ENCODE data around the gene BLVRA.
"Not testable (repeated sequence)": the region's sequence is repeated elsewhere in the genome, so short reads cannot be mapped to it uniquely, and the experiment has no call there.

Gene BLVRA

DNA sequence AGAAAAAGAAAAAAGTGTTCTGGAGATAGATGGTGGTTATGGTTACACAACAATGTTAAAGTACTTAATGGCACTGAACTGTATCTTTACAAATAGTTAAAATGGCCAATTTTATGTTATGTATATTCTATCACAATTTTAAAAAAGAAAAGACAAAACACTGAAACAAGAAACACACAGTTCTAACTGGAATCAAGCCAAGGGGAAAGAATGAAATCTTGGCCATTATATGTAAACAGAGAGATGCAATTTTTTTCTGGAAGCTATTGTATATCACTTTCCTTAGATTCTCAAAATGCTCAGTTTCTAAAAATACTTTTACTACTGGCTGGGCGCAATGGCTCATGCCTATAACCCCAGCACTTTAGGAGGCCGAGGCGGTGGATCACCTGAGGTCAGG, 33.2 kb upstream of the BLVRA start:
- no peak for DNase-seq (ENCODE audit: extremely low spot score)
- TF ChIP-seq, protein P1, sequence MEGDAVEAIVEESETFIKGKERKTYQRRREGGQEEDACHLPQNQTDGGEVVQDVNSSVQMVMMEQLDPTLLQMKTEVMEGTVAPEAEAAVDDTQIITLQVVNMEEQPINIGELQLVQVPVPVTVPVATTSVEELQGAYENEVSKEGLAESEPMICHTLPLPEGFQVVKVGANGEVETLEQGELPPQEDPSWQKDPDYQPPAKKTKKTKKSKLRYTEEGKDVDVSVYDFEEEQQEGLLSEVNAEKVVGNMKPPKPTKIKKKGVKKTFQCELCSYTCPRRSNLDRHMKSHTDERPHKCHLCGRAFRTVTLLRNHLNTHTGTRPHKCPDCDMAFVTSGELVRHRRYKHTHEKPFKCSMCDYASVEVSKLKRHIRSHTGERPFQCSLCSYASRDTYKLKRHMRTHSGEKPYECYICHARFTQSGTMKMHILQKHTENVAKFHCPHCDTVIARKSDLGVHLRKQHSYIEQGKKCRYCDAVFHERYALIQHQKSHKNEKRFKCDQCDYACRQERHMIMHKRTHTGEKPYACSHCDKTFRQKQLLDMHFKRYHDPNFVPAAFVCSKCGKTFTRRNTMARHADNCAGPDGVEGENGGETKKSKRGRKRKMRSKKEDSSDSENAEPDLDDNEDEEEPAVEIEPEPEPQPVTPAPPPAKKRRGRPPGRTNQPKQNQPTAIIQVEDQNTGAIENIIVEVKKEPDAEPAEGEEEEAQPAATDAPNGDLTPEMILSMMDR (IDR thresholded peaks at IDR 0.05; ENCODE audit: control extremely low read depth, extremely low read depth, low read depth, missing control alignments): no peak
- ChIA-PET POLR2A (no interaction called here), CTCF (interaction anchor here (1.0 to 1.3 kb wide), 3 partner anchors 26 to 143 kb away, joined by 3 to 14 read pairs (median 3); partner anchors contain the start of gene STK17A)

DNA sequence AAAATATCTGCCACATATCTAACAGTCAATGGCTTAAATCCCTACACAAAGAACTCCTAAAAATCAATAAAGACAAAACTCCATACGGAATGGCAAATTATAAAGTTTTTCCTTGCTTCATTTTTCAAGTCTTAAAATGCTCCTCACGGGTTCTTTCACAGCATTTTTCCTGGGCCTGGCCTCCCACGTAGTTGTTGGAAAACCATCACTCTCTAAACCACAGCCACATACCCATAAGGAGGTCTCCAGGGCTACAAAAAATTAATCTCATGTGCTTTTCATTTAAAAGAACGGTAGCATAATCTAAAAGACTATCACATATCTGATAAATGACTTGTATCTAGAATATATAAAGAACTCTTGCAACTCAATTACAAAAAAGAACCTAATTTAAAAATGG, 32.0 kb upstream of the BLVRA start:
- TF ChIP-seq, protein P1 (IDR thresholded peaks at IDR 0.05; ENCODE audit: control extremely low read depth, extremely low read depth, low read depth, missing control alignments): no peak
- ChIA-PET POLR2A (no interaction called here), CTCF (interaction anchor here (1.3 kb wide), 1 partner anchor 144 kb away, joined by 14 read pairs; the partner anchor contains the start of gene STK17A)
- no peak for DNase-seq (ENCODE audit: extremely low spot score)

DNA sequence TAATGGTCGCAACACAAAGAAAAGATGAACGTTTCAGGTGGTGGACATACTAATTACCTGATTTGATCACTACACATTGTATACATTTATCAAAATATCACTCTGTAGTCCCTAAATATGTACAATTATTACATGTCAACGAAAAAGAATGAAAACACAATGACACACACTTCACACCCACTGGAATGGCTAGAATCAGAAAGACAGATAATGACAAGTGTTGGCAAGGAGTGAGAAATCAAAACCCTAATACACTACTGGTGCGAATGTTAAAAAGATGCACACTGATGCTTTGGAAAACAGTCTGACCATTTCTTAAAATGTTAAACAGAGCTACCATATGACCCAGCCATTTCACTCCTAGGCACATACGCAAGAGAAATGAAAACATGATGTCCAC, 31.5 kb upstream of the BLVRA start:
- CTCF ChIA-PET: no interaction called here
- DNase-seq (ENCODE audit: extremely low spot score): no peak
- POLR2A ChIA-PET: no interaction called here
- TF ChIP-seq, protein P1 (IDR thresholded peaks at IDR 0.05; ENCODE audit: control extremely low read depth, extremely low read depth, low read depth, missing control alignments): no peak

DNA sequence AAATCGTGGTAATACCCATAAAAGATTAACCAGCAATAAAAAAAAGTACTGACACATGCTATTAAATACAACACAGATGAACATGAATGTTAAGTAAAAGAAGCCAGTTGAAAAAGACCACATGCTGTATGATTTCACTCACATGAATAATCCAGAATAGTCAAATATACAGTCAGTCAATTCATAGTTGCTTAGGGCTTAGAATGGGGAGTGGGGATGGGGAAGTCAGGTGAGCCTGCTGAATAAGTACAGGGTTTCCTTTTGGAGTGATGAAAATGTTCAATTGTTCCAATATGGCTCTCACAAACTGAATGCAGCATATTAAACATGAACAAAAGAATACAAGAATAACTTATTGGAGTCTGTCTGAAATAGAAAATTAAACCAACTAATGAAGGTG, 31.0 kb upstream of the BLVRA start:
- DNase-seq (ENCODE audit: extremely low spot score): no peak
- ChIA-PET CTCF (no interaction called here), POLR2A (no interaction called here)
- TF ChIP-seq, protein P1 (IDR thresholded peaks at IDR 0.05; ENCODE audit: control extremely low read depth, extremely low read depth, low read depth, missing control alignments): no peak

DNA sequence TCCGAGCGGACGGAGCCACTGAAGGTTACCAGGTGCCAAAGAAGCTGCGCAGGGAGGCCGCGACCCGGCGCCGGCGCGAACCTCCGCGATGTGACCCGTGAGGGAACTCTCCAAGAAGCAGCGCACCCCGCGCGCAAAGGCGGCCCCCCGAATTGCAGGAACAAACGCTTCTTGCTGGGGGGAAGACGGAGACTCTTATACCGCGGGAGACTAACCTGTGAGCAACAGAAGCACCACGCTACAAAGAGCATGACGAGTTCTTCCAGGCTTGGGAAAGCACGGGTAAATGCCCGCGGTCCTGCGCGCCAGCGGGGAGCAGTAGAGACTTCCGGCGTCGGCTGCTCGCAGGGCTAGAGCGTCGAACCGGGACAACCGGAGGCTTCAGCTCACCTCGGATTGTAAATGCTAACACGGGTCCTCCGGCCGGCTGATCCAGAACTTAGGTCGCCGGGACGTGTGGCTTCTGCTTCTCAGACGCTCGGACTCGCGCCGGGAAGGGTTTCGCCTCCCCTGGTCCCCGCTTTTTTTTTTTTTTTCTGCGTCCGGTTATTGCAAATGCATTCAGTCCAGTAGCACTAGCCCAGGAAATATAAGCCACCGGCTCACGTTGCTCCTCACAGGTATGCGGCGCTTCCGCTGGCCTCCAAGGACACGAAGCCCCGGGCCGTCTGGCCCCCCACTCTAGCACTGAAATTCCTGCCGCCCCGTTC, 29.1 kb upstream of the BLVRA start, which contains the start of gene COA1:
TSS of gene COA1 (minus strand) at position 310 of the 710 bp plus-strand sequence. CDS start 80,909 bp downstream, outside the sequence.
- DNase-seq (ENCODE audit: extremely low spot score): peak; percentile 83
- TF ChIP-seq, protein P1 (IDR thresholded peaks at IDR 0.05; ENCODE audit: control extremely low read depth, extremely low read depth, low read depth, missing control alignments): no peak
- ChIA-PET CTCF (interaction anchor here (0.8 to 3.1 kb wide), 7 partner anchors 8 to 147 kb away, joined by 3 to 26 read pairs (median 7); partner anchors contain the start of gene STK17A), POLR2A (interaction anchor here (0.6 to 0.9 kb wide), 3 partner anchors 9 to 147 kb away, joined by 3 to 8 read pairs (median 3); partner anchors contain the start of gene STK17A)

DNA sequence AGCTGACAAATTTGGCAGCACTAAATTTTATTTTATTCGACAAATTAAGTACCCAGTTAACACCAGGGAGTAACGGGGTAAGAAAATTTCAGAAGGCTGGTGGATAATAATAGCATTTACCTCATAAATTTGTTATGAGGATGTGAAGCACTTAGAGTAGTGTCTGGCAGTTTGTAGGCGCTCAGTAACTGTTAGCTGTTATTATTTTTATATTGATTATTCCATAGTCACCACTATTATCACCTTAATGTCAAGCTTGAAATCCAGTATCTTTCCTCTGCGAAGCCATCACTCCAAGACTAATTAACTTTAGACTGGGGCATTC, 28.6 kb upstream of the BLVRA start:
- no peak for DNase-seq (ENCODE audit: extremely low spot score)
- CTCF ChIA-PET: interaction anchor here (0.9 to 3.1 kb wide), 8 partner anchors 8 to 147 kb away, joined by 4 to 26 read pairs (median 7); partner anchors contain the start of gene STK17A
- TF ChIP-seq, protein P1 (IDR thresholded peaks at IDR 0.05; ENCODE audit: control extremely low read depth, extremely low read depth, low read depth, missing control alignments): no peak
- POLR2A ChIA-PET: interaction anchor here (0.9 kb wide), 2 partner anchors 143 to 147 kb away, joined by 3 read pairs; partner anchors contain the start of gene STK17A

DNA sequence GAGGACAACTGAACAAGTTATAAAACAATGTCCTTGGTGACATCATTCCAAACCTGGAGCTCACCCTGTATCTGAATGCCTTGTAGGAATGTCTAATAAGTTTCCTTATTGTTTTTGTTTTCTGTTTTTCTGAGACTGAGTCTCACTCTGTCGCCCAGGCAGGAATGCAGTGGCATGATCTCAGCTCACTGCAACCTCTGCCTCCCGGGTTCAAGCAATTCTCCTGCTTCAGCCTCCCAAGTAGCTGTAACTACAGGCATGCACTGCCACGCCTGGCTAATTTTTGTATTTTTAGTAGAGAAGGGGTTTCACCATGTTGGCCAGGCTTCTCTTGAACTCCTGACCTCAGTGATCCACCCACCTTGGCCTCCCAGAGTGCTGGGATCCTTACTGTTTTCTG, 27.0 kb upstream of the BLVRA start:
- CTCF ChIA-PET: interaction anchor here (1.4 to 3.1 kb wide), 5 partner anchors 10 to 149 kb away, joined by 3 to 26 read pairs (median 15); partner anchors contain the start of gene STK17A
- POLR2A ChIA-PET; DNase-seq (ENCODE audit: extremely low spot score): not testable (repeated sequence)

DNA sequence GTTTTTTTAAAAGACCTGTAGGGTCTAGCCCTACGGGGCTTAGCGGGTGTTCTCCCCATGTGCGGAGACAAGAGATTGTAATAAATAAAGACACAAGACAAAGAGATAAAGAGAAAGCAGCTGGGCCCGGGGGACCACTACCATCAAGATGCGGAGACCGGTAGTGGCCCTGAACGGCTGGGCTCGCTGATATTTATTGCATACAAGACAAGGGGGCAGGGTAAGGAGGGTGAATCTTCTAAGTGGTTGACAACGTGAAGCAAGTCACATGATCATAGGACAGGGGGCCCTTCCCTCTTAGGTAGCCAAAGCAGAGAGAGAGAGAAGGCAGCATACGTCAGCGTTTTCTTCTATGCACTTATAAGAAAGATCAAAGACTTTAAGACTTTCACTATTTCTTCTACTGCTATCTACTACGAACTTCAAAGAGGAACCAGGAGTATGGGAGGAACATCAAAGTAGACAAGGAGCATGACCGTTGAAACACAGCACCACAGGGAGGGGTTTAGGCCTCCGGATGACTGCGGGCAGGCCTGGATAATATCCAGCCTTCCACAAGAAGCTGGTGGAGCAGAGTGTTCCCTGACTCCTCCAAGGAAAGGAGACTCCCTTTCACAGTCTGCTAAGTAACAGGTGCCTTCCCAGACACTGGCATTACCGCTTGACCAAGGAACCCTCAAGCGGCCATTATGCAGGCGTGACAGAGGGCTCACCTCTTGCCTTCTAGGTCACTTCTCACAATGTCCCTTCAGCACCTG, 23.7 kb upstream of the BLVRA start:
- POLR2A ChIA-PET; DNase-seq (ENCODE audit: extremely low spot score): not testable (repeated sequence)
- CTCF ChIA-PET: interaction anchor here (1.0 to 5.4 kb wide), 10 partner anchors 11 to 152 kb away, joined by 3 to 39 read pairs (median 7); partner anchors contain the start of gene STK17A

All from GM10248 (cell line).